Measurements from ENCODE around the gene CADM1.

DNA sequence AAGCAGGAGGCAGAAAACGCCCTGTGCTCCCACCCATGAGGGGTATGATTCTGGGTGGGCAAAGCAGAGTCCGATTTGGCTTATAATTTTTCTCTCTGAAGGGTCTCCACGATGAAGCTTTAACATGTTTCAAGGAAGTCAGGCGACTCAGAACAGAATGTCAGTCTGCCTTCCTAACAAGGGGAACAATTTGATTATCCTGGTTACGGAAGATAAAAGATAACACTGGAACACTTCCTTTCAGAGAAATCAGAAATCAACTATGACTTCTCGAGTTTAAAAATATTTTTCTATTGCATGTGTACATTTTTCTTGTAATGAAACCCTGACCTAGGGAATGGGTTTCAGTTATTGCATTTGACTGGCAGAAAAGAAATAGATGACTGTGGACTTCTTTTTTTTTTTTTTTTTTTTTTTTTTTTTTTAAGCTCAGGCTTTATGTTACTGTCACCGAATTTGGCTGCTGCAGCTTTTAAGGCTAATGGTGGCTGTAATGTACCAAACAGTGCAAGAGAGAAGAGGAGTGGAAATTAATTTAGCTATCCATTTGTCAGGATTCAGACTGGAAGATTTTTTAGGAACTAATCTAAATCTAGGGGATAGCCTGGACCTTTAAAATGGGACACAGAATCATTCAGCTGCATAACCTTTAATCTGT, 297.7 kb downstream of the CADM1 start:
- TF ChIP-seq CTCF (IDR thresholded peaks at IDR 0.05; ENCODE audit: low read length): no peak
- no peak for TF ChIP-seq EZH2 (optimal IDR thresholded peaks at IDR 0.05; ENCODE audit: low read depth, low read length)
- TF ChIP-seq EZH2phosphoT487 (IDR thresholded peaks at IDR 0.05; ENCODE audit: low read length): no peak
